ENCODE data around the gene AOC1. TPM values are rescaled to one million over a fixed set of nuclear protein-coding genes. Genes with fewer than 3 reads are reported as not detected.
"Not testable (repeated sequence)": the region's sequence is repeated elsewhere in the genome, so short reads cannot be mapped to it uniquely, and the experiment has no call there.

AOC1 gene, protein sequence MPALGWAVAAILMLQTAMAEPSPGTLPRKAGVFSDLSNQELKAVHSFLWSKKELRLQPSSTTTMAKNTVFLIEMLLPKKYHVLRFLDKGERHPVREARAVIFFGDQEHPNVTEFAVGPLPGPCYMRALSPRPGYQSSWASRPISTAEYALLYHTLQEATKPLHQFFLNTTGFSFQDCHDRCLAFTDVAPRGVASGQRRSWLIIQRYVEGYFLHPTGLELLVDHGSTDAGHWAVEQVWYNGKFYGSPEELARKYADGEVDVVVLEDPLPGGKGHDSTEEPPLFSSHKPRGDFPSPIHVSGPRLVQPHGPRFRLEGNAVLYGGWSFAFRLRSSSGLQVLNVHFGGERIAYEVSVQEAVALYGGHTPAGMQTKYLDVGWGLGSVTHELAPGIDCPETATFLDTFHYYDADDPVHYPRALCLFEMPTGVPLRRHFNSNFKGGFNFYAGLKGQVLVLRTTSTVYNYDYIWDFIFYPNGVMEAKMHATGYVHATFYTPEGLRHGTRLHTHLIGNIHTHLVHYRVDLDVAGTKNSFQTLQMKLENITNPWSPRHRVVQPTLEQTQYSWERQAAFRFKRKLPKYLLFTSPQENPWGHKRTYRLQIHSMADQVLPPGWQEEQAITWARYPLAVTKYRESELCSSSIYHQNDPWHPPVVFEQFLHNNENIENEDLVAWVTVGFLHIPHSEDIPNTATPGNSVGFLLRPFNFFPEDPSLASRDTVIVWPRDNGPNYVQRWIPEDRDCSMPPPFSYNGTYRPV
- total RNA-seq (2014; rRNA removed; shearing (Covaris generic)): not detected in 2 replicates
- not detected in 2 replicates for polyA plus RNA-seq (2014; cell fraction: nucleus; rRNA removed)

GRCh38 chr7:150852371-150852905 is at the start of gene AOC1:
Gene AOC1 (plus strand): TSS chr7:150852517. CDS start chr7:150856471, 3,954 bp downstream.
- no peak for DNase-seq (ENCODE audit: extremely low read depth, low read depth)

GRCh38 chr7:150803161-150803860 is 49.0 kb upstream of the AOC1 start:
- DNase-seq (ENCODE audit: extremely low read depth, low read depth): no peak

- DNase-seq (ENCODE audit: extremely low read depth, low read depth): no peak
Measured at GRCh38 chr7:150804802-150805201, 47.5 kb upstream of the AOC1 start.

GRCh38 chr7:150805864-150806263 is 46.5 kb upstream of the AOC1 start:
- no peak for DNase-seq (ENCODE audit: extremely low read depth, low read depth)

GRCh38 chr7:150806454-150806853 is 45.9 kb upstream of the AOC1 start:
- no peak for DNase-seq (ENCODE audit: extremely low read depth, low read depth)

- DNase-seq (ENCODE audit: extremely low read depth, low read depth): no peak
Measured at GRCh38 chr7:150806863-150807262, 45.5 kb upstream of the AOC1 start.

DNA sequence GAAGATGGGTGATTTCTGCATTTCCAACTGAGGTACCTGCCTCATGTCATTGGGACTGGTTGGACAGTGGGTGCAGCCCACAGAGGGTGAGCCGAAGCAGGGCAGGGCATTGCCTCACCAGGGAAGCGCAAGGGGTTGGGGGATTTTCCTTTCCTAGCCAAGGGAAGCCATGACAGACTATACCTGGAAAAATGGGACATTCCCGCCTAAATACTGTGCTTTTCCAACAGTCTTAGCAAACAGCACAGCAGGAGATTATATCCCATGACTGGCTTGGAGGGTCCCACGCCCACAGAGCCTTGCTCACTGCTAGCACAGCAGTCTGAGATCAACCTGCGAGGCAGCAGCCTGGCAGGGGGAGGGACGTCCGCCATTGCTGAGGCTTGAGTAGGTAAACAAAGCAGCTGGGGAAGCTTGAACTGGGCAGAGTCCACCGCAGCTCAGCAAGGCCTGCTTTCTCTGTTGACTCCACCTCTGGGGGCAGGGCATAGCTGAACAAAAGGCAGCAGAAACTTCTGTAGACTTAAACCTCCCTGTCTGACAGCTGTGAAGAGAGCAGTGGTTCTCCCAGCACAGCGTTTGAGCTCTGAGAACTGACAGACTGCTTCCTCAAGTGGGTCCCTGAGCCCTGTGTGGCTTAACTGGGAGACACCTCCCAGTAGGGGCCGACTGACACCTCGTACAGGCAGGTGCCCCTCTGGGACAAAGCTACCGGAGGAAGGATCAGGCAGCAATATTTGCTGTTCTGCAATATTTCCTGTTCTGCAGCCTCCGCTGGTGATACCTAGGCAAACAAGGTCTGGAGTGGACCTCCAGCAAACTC is 44.5 kb upstream of the AOC1 start:
- not testable (repeated sequence) for DNase-seq (ENCODE audit: extremely low read depth, low read depth)

- DNase-seq (ENCODE audit: extremely low read depth, low read depth): no peak
Measured at GRCh38 chr7:150814328-150815001, 37.9 kb upstream of the AOC1 start.

DNA sequence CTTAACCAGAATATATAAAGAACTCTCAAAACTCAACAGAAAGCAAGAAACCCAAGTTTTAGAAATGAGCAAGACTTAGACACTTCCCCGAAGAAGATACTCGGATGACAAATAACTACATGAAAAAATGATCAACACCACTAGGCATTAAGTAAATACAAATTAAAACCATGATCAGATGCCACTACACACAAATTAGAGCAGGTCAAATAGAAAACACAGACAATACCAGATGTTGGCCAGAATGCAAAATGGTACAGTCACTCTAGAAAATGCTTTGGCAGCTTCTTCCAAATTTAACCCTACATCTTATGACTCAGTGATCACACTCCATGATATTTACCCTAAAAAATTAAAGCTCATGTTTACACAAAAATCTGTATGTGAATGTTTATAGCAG is 33.3 kb upstream of the AOC1 start:
- DNase-seq (ENCODE audit: extremely low read depth, low read depth): no peak

DNA sequence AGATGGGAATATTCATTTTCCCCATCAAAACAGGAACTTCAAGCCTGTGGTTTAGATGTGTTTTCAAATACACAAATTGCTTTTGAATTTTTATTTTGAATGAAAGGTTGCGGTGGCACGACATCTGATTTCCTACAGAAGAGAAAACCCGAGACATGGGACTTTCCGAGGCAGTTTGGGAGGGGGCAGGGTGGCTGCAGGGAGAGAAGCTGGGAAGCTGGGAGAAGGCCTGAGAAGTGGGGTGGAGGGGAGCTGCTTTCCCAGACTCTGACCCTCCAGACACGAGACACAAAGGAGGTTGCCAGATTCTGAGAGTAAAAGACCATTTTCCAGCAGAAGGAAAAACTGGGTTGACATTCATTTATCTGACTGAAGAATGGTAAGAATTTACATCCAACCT is 32.2 kb upstream of the AOC1 start:
- no peak for DNase-seq (ENCODE audit: extremely low read depth, low read depth)

DNA sequence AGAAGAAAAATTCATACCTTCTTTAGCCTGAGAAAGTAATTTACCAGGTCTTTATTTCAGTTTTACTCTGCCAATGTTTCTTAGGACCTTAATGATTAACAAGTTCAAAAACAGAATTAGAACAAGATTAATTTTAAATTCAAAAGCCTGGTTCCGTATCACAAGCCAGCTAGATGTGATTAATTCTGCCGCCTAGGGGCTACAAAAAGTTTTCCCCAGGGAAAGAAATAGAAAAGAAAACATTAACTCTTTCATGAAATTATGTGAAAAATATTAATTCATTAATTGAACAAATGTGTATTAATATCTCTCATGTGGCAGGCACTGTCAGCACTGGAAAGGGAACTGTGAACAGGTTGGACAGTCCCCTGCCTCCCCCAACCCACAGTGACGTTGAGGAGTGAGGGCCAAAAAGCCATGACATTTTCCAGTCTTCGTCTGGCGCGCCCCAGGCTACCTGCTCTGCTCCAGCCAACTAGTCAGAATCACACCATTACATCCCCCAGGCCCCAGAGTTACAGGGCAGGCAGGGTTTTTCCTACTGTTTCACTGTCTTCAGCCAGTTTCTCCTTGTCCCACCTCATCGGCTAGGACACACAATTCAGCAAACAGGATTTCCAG is 31.6 kb upstream of the AOC1 start:
- no peak for DNase-seq (ENCODE audit: extremely low read depth, low read depth)

DNA sequence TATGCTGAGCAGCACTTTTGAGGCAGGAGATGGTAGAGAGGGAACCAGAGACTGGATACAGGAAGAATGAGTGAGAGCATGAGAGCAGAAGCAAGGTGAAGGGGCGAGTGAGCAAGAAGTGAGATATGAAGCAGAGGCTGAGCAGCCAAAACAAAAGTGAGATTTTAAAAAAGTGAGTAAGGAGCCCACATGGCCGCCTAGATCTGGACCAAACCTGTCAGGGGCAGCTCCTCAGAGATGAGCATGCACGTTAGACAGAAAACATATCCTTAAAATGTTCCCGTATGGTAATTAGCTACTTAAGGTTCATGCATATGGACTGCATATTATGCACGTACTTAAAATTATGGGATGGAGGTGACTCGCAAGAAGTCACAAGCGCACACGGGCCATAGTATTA is 29.3 kb upstream of the AOC1 start:
- DNase-seq (ENCODE audit: extremely low read depth, low read depth): no peak

DNA sequence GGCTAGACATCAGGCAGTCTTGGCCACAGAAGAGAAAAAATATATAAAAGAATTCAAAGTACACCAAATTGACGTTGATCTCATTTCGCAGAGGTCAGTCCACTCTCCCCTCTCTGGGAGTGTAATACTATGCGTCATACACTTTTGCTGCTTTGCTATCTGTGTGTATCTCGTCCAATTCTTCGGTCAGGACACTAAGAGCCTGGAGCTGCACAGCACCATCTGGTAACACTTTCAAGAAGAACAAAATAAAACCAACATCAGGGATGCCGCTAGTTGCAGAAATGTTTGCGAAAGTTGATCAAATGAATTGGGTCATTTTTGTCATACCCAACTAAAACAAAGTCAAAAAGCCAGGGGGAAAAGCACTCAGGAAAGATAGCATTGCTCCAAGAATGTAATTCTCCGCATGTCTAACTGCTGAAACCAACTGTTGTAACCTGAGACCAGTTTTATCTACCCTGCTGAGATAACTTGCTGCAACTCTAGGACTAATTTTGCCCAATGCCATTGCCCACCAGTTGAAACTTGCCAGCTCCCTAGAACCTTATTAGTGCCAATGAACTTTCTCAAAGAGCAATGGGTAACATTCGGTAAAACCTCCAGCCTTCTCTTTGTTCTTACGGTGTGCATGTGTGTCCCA is 28.7 kb upstream of the AOC1 start:
- no peak for DNase-seq (ENCODE audit: extremely low read depth, low read depth)

DNA sequence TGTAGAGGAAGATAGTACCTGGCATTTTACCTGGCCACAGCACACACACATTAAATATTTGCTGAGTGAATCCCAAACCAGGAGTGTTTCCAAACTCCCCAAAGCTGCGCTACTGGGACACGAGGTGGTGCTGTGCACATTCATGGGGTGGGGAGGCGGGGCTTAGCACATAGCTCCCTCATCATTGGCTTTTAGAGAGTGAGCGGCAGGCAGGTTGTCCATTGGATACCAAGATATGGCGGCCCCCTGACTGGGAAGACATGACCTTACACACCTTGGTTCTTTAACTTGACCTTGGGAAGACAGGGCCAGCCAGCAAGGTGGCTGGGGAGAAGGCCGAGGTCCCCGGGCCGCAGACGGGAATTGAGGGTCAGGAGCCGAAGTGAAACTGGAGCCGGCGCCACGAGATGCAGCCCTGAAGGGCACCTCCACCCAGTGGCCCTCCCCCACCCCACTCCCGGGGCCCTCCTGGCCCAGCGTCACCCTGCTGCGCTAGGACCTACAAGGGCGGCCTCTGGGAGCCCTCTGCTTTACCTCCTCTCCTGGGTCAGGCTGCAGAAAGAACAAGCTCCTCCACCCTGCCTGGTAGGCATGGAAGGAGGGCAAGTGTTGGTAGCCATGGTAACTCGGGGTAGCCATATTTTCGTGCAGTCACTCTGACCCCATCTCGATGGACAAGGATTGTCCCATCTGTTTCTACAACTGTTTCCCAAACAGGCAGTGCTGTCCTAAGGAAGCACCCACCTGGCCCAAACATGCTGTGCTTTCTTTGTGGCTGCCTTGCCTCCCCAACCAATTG is 27.7 kb upstream of the AOC1 start:
- no peak for DNase-seq (ENCODE audit: extremely low read depth, low read depth)

GRCh38 chr7:150826061-150826849 is 26.1 kb upstream of the AOC1 start:
- no peak for DNase-seq (ENCODE audit: extremely low read depth, low read depth)

GRCh38 chr7:150828384-150828783 is 23.9 kb upstream of the AOC1 start:
- DNase-seq (ENCODE audit: extremely low read depth, low read depth): no peak

DNA sequence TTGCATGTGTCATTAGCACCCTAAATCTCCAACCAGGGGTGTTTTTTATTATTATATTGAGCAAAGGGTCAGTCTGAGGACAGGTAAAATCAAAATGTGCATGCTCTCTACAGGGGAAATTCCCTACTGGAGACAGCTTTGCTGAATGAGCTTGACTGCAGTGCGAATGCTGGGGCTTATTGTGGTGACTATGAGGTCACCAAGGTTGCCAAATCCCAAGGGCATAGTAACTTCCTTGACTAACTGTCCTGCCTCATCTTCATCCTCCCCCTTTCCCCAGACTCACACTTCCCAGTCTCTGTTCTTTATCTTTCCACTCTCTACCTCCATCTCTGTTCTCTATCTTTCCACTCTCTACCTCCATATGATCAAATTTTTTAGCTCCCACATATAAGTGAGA is 22.9 kb upstream of the AOC1 start:
- no peak for DNase-seq (ENCODE audit: extremely low read depth, low read depth)
